BLaER1 treated with 17β-estradiol and CSF1 and Interleukin-3, amounts not matched to agents 10 nM and 100 nM (cell line): Measurements from ENCODE around the gene CACNA2D1.

ENCODE experiments used
- H3K27ac ChIP-seq, 11 experiments: shearing (Covaris generic); formaldehyde crosslinking; 2 replicates each; pipeline ENCODE4 v1.8.1; 2022
- H3K27me3 ChIP-seq, 11 experiments: shearing (Covaris generic); formaldehyde crosslinking; 2 replicates each; pipeline ENCODE4 v1.8.1; 2022
- H3K36me3 ChIP-seq, 11 experiments: shearing (Covaris generic); formaldehyde crosslinking; 2 replicates each; pipeline ENCODE4 v1.8.1; 2022
- H3K4me1 ChIP-seq, 10 experiments: shearing (Covaris generic); formaldehyde crosslinking; 2 replicates each; pipeline ENCODE4 v1.8.1; 2022
- H3K4me2 ChIP-seq, 11 experiments: shearing (Covaris generic); formaldehyde crosslinking; 2 replicates each; pipeline ENCODE4 v1.8.1; 2022
- H3K4me3 ChIP-seq, 10 experiments: shearing (Covaris generic); formaldehyde crosslinking; 2 replicates each; pipeline ENCODE4 v1.8.1; 2022
- H3K9ac ChIP-seq, 11 experiments: shearing (Covaris generic); formaldehyde crosslinking; 2 replicates each; pipeline ENCODE4 v1.8.1; 2022
- H3K9me3 ChIP-seq, 11 experiments: shearing (Covaris generic); formaldehyde crosslinking; replicated peaks in 1 of 11; 2 replicates each; pipeline ENCODE4 v1.8.1; 2022
- H4K20me1 ChIP-seq, 11 experiments: shearing (Covaris generic); formaldehyde crosslinking; 2 replicates each; pipeline ENCODE4 v1.8.1; 2022
- Cebpa-rat ChIP-seq, 11 experiments: shearing (Covaris generic); IDR thresholded peaks; 2 replicates each; pipeline ENCODE4 v1.8.1; 2022

Gene CACNA2D1

GRCh38 chr7:82268632-82269031 is 174.9 kb downstream of the CACNA2D1 start:
- H3K9ac ChIP-seq = no peak overlapping the region
- H3K4me3 ChIP-seq = no peak overlapping the region
- H4K20me1 ChIP-seq = no peaks in the 10 kb centered on the region
- H3K4me2 ChIP-seq = no peak overlapping the region
- TF ChIP-seq Cebpa-rat (IDR thresholded peaks at IDR 0.05) = no peak
- no peaks in the 10 kb centered on the region for H3K27me3 ChIP-seq
- H3K36me3 ChIP-seq = no peaks in the 10 kb centered on the region
- H3K27ac ChIP-seq = no peak overlapping the region
- H3K4me1 ChIP-seq = peaks cover 0 to 15% (median 4%) of the 10 kb centered on the region in 10 experiments; a peak in 9 of 20 replicates
- H3K9me3 ChIP-seq = no peaks in the 10 kb centered on the region

DNA sequence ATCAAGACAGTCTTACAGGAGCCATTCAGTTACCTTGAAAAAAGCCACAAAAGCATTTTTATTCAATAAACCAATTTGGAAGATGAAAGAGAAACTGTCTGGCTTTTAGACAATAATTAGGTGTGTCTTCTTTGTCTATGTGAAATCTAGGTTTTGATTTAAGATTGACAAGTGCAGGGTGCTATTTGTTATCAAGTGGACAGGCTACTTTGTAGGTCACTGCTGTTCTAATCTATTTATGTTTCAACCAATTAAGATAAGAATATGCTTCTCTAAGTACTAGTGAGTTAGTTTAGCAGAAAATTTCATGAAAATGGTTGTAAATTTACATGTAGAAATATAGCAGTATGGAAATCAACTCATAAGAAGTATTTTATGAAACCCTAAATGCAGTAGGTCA is 177.5 kb downstream of the CACNA2D1 start:
- no peak for TF ChIP-seq Cebpa-rat (IDR thresholded peaks at IDR 0.05)
- Histone ChIP-seq H3K36me3 (no peaks in the 10 kb centered on the region), H3K9me3 (0 out of 22 replicates have a peak, but pooled peaks cover 0 to 3% (median 0%) of the 10 kb centered on the region in 11 experiments), H3K9ac (no peak overlapping the region), H4K20me1 (no peaks in the 10 kb centered on the region), H3K27ac (no peak overlapping the region), H3K27me3 (no peaks in the 10 kb centered on the region), H3K4me2 (no peak overlapping the region), H3K4me1 (peaks cover 0 to 18% (median 5%) of the 10 kb centered on the region in 10 experiments; a peak in 9 of 20 replicates), H3K4me3 (no peak overlapping the region)

DNA sequence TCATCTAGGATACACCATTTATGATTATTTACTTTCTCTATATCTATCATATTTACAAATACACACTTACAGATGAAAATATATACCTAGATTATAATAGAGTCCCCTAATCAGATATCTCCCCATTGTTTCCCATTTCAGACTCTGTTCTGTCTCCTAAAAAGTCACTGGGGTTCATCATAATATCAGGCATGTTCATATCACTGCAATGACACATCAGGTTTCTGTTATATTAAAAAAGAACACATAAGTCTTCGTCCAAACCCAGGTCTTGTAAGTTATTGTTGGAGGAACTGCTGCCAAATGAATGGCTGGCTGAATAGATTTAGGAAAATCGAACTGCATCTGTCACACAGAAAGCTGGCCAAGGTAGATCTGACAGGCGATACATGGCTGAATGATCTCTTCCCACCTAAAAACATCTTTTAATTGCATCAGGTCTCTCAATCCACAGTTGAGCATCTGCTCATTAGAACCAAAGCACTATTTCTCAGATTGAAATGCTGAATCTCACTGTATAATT is 178.7 kb downstream of the CACNA2D1 start:
- no peak for TF ChIP-seq Cebpa-rat (IDR thresholded peaks at IDR 0.05)
- H4K20me1 ChIP-seq = no peaks in the 10 kb centered on the region
- peak overlapping the region in 5 of 11 experiments; percentile 22 to 57 (median 30); a peak in 5 of 22 replicates for H3K4me2 ChIP-seq
- no peak overlapping the region for H3K9ac ChIP-seq
- H3K4me1 ChIP-seq = peaks cover 0 to 18% (median 5%) of the 10 kb centered on the region in 10 experiments; a peak in 9 of 20 replicates
- no peaks in the 10 kb centered on the region for H3K27me3 ChIP-seq
- H3K9me3 ChIP-seq = 0 out of 22 replicates have a peak, but pooled peaks cover 0 to 4% (median 0%) of the 10 kb centered on the region in 11 experiments
- no peak overlapping the region for H3K4me3 ChIP-seq
- no peaks in the 10 kb centered on the region for H3K36me3 ChIP-seq
- no peak overlapping the region for H3K27ac ChIP-seq

DNA sequence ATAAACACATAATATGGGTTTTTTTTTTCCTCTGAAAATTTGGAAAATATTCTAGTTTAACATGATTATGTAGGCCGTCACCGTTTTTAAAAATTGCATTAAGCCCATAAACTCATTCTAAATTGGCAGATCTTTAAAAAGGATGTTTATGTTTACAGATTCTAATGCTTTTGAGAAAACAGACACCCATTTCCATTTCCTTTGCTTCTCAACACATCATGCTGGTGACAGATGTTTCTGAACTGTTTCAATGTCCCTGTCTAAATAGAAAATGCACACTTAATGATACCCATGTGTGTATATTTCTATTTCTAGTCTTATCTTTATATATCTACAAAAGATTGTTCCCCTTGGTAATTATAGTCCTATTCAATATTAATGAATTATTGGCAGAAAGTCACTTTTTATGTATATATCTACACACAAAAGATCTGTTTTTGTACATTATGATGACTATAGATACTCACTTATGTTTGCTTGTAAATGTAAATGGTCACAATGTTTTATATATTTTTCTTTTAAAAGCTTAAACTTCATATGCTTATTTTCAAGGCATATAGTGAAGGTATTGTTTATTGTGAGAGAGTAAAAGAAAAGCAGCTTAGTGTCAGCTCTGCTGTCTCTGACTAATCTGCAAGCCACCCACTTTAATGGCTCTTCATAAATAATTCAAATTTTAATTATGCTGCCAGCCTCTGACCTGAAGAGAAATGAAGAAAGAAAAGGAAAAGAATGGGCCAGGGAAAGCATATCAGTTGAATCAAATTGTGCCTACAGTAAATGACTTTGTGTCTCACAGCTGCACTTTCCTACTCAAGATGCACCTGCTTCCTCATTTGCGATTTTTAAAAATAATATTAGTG is 179.4 kb downstream of the CACNA2D1 start:
- no peaks in the 10 kb centered on the region for H3K36me3 ChIP-seq
- no peak overlapping the region for H3K9ac ChIP-seq
- no peaks in the 10 kb centered on the region for H3K27me3 ChIP-seq
- no peak overlapping the region for H3K27ac ChIP-seq
- no peaks in the 10 kb centered on the region for H4K20me1 ChIP-seq
- H3K4me1 ChIP-seq = peaks cover 0 to 18% (median 5%) of the 10 kb centered on the region in 10 experiments; a peak in 9 of 20 replicates
- 0 out of 22 replicates have a peak, but pooled peaks cover 0 to 4% (median 0%) of the 10 kb centered on the region in 11 experiments for H3K9me3 ChIP-seq
- H3K4me3 ChIP-seq = no peak overlapping the region
- peak overlapping the region in 5 of 11 experiments; percentile 22 to 57 (median 30); a peak in 8 of 22 replicates for H3K4me2 ChIP-seq
- no peak for TF ChIP-seq Cebpa-rat (IDR thresholded peaks at IDR 0.05)

DNA sequence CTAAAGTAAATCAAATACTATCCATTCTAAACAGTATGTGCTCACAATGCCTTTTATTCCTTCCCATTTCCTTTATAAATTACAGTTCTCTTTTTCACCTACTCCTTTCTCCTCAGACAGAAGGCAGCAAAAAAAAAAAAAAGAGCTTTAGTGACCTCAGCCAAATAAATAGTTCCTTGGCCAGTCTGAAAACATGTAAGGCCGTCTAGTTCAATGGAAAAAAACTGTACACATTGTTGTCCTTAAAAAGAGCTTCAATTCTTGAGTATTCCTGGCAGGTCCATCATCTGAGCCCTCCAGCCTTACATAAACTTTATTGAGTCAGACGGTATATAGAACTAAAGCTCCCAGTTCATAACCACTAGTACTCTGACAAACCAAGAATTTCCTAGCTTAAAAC is 185.4 kb downstream of the CACNA2D1 start:
- no peaks in the 10 kb centered on the region for H3K36me3 ChIP-seq
- H3K9ac ChIP-seq = no peak overlapping the region
- no peak overlapping the region for H3K27ac ChIP-seq
- 0 out of 22 replicates have a peak, but pooled peaks cover 0 to 4% (median 0%) of the 10 kb centered on the region in 11 experiments for H3K9me3 ChIP-seq
- TF ChIP-seq Cebpa-rat (IDR thresholded peaks at IDR 0.05) = no peak
- H3K27me3 ChIP-seq = no peaks in the 10 kb centered on the region
- no peak overlapping the region for H3K4me3 ChIP-seq
- H3K4me1 ChIP-seq = no peaks in the 10 kb centered on the region
- no peaks in the 10 kb centered on the region for H4K20me1 ChIP-seq
- H3K4me2 ChIP-seq = no peak overlapping the region

DNA sequence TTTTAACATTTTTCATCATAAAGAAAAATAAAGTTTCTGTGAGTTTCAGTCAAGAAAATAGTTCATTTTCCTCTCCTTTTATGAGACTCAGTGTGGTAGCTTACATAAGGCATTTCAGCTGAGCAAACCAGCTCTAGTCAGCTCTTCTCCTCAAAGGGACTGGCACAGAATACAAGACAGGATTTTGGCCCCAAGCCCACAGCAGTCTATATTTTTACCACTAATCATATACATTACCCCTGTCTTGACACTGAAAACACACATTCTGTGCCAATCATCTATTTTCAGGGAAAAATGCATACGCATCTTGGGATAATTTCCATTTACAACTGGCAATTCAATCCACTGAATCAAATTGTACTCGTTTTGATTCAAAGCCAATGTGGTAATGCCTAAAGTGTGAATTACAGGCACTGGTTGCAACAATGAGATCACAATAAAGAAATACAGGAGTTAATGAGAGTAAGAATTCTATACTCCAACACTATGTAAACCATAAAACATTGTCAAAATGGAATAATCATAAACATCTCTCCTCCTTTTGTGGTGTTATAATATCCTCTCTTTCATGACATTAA is 186.4 kb downstream of the CACNA2D1 start:
- Histone ChIP-seq H3K4me3 (no peak overlapping the region), H4K20me1 (no peaks in the 10 kb centered on the region), H3K9ac (no peak overlapping the region), H3K36me3 (no peaks in the 10 kb centered on the region), H3K27me3 (no peaks in the 10 kb centered on the region), H3K9me3 (0 out of 22 replicates have a peak, but pooled peaks cover 0 to 4% (median 0%) of the 10 kb centered on the region in 11 experiments), H3K4me2 (no peak overlapping the region), H3K27ac (no peak overlapping the region), H3K4me1 (no peaks in the 10 kb centered on the region)
- no peak for TF ChIP-seq Cebpa-rat (IDR thresholded peaks at IDR 0.05)

DNA sequence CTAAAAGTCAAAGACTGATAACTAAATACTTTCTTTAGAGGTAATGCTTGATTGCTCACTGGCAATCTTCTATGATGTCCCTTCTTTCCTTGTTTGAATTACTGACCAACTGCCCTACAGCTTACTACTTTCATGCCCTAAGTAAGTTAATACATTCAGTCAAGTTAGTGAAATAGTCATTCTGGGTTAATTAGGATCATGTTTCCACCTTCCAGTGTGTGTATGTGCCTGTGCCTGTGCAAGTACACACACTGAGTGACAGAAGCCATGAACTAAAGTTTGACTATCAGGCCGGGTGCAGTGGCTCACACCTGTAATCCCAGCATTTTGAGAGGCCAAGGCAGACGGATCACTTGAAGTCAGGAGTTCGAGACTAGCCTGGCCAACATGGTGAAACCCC is 187.9 kb downstream of the CACNA2D1 start:
- H3K9me3 ChIP-seq = no peaks in the 10 kb centered on the region
- H3K9ac ChIP-seq = no peak overlapping the region
- no peaks in the 10 kb centered on the region for H3K27me3 ChIP-seq
- no peak overlapping the region for H3K27ac ChIP-seq
- no peaks in the 10 kb centered on the region for H3K36me3 ChIP-seq
- H3K4me2 ChIP-seq = no peak overlapping the region
- no peaks in the 10 kb centered on the region for H4K20me1 ChIP-seq
- H3K4me3 ChIP-seq = no peak overlapping the region
- no peak for TF ChIP-seq Cebpa-rat (IDR thresholded peaks at IDR 0.05)
- H3K4me1 ChIP-seq = no peaks in the 10 kb centered on the region

GRCh38 chr7:82250598-82250997 is 193.0 kb downstream of the CACNA2D1 start:
- Histone ChIP-seq H4K20me1 (no peaks in the 10 kb centered on the region), H3K27ac (no peak overlapping the region), H3K9me3 (no peaks in the 10 kb centered on the region), H3K27me3 (no peaks in the 10 kb centered on the region), H3K4me3 (no peak overlapping the region), H3K36me3 (no peaks in the 10 kb centered on the region), H3K4me2 (no peak overlapping the region), H3K4me1 (no peaks in the 10 kb centered on the region), H3K9ac (no peak overlapping the region)
- TF ChIP-seq Cebpa-rat (IDR thresholded peaks at IDR 0.05) = no peak

- H3K4me2 ChIP-seq = no peak overlapping the region
- no peaks in the 10 kb centered on the region for H4K20me1 ChIP-seq
- no peaks in the 10 kb centered on the region for H3K27me3 ChIP-seq
- H3K9ac ChIP-seq = no peak overlapping the region
- H3K4me3 ChIP-seq = no peak overlapping the region
- TF ChIP-seq Cebpa-rat (IDR thresholded peaks at IDR 0.05) = no peak
- no peaks in the 10 kb centered on the region for H3K4me1 ChIP-seq
- H3K27ac ChIP-seq = no peak overlapping the region
- H3K36me3 ChIP-seq = no peaks in the 10 kb centered on the region
- no peaks in the 10 kb centered on the region for H3K9me3 ChIP-seq
Observed at GRCh38 chr7:82249979-82250378, 193.6 kb downstream of the CACNA2D1 start.
